Stimulated activated CD4-positive, alpha-beta T cell treated with anti-CD3 and anti-CD28 coated beads, Interleukin-15, amount 100 ng/mL, for 24 hours (primary cell): ENCODE data around the gene TSC1.
"Not testable (repeated sequence)": the region's sequence is repeated elsewhere in the genome, so short reads cannot be mapped to it uniquely, and the experiment has no call there.

Experiments
- DNase-seq: peaks from one replicate; pipeline ENCODE4 v3.0.0-alpha.2; 2020

Gene TSC1

GRCh38 chr9:132975961-132976360, 31.5 kb upstream of the TSC1 start:
- no peak for DNase-seq

GRCh38 chr9:132973713-132974112, 29.3 kb upstream of the TSC1 start:
- DNase-seq = peak; percentile 36

GRCh38 chr9:132973166-132973565, 28.8 kb upstream of the TSC1 start:
- DNase-seq = no peak

- no peak for DNase-seq
These were observed 26.1 kb upstream of the TSC1 start for GRCh38 chr9:132970324-132971062.

GRCh38 chr9:132969783-132970182, 25.4 kb upstream of the TSC1 start:
- no peak for DNase-seq

- not testable (repeated sequence) for DNase-seq
These were observed 23.5 kb upstream of the TSC1 start for GRCh38 chr9:132967908-132968307.

- DNase-seq = no peak
These were observed 21.1 kb upstream of the TSC1 start for GRCh38 chr9:132965478-132965877.

- no peak for DNase-seq
These were observed 16.6 kb upstream of the TSC1 start for GRCh38 chr9:132961002-132961401.

GRCh38 chr9:132957805-132958204, 13.4 kb upstream of the TSC1 start:
- no peak for DNase-seq

GRCh38 chr9:132955768-132956167, 11.4 kb upstream of the TSC1 start:
- DNase-seq = no peak

GRCh38 chr9:132955123-132955522, 10.7 kb upstream of the TSC1 start:
- no peak for DNase-seq

GRCh38 chr9:132949709-132950108, 5.3 kb upstream of the TSC1 start:
- DNase-seq = no peak

GRCh38 chr9:132948482-132949050, 4.2 kb upstream of the TSC1 start:
- no peak for DNase-seq

GRCh38 chr9:132947756-132948155, 3.3 kb upstream of the TSC1 start:
- no peak for DNase-seq

GRCh38 chr9:132946631-132947295, 2.3 kb upstream of the TSC1 start:
- DNase-seq = no peak

- DNase-seq = no peak
These were observed 1.8 kb upstream of the TSC1 start for GRCh38 chr9:132946211-132946610.

GRCh38 chr9:132945186-132946130, 1.0 kb upstream of the TSC1 start:
- DNase-seq = no peak

- DNase-seq = no peak
These were observed 644 bp downstream of the TSC1 start for GRCh38 chr9:132943651-132944293.

- DNase-seq = no peak
These were observed 1.8 kb downstream of the TSC1 start for GRCh38 chr9:132942541-132943182.

- no peak for DNase-seq
These were observed 5.2 kb downstream of the TSC1 start for GRCh38 chr9:132939169-132939568.

GRCh38 chr9:132937463-132937901, 6.9 kb downstream of the TSC1 start:
- DNase-seq = no peak

- DNase-seq = no peak
These were observed 9.4 kb downstream of the TSC1 start for GRCh38 chr9:132935026-132935425.
